ENCODE results near the gene IQSEC3. TPM values are rescaled to one million over a fixed set of nuclear protein-coding genes. Genes with fewer than 3 reads are reported as not detected.
A peak's percentile ranks its signal among the peaks of the same experiment; 100 is the strongest.

The IQSEC3 gene
- total RNA-seq, 2 experiments from 2014 or later, result not detected

DNA sequence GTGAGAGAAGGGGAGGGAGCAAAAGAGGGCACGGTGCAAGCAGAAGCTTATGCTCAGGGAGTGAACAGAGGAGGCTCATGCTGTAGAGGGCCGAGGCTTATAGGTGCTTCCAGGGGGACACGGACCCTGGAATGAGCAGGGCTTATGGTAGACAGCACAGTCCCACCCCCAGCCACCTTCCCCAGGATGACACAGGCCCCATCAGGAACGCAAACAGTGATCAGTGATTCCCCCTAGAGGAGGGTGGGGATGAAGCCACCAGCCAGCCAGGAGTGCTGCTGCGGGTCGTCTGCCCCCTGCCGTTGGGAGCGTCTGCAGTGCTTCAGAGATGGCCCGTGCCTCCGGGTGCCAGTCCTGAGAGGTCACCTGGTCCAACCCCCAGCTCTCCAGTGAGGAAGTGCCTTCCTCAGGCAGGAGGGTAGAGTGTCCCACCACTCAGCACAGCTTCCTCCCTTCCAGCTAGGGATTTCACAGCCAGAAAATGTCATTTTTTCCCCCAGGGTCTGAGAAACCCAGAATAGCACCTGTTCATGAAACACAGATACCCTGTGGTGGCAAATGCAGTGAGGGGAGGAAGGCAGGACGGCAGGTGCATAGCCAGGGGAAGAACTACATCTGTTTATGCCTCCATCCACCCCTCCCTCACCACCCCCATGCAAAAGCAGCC lies 86.6 kb downstream of the IQSEC3 start:
- ATAC-seq (peak; percentile 97), DNase-seq (peak; percentile 79)
- no peaks in the 10 kb centered on the region for H3K27me3 Mint-ChIP-seq
- H3K27ac Mint-ChIP-seq, result no peak overlapping the region
- H3K4me1 Mint-ChIP-seq, result no peaks in the 10 kb centered on the region
- ChIA-PET CTCF (interaction anchor here (0.7 to 1.2 kb wide), 5 partner anchors 9 to 738 kb away, joined by 3 to 4 read pairs (median 3); no protein-coding TSS in a partner anchor), POLR2A (no interaction called here)
- no peak overlapping the region for H3K4me3 Mint-ChIP-seq
- intact Hi-C loops (cut with DNase I, micrococcal nuclease), result no loop called here
- H3K36me3 Mint-ChIP-seq (ENCODE audit: low read depth), result no peaks in the 10 kb centered on the region
- H3K9me3 Mint-ChIP-seq (ENCODE audit: low read depth), result no peaks in the 10 kb centered on the region

- no peaks in the 10 kb centered on the region for H3K36me3 Mint-ChIP-seq (ENCODE audit: low read depth)
- no peaks in the 10 kb centered on the region for H3K9me3 Mint-ChIP-seq (ENCODE audit: low read depth)
- no peak overlapping the region for H3K4me3 Mint-ChIP-seq
- H3K27me3 Mint-ChIP-seq, result no peaks in the 10 kb centered on the region
- POLR2A ChIA-PET, result no interaction called here
- H3K27ac Mint-ChIP-seq, result no peak overlapping the region
- CTCF ChIA-PET, result no interaction called here
- DNase-seq (no peak), ATAC-seq (no peak)
- intact Hi-C loops (cut with DNase I, micrococcal nuclease), result no loop called here
- H3K4me1 Mint-ChIP-seq, result no peaks in the 10 kb centered on the region
Observed at GRCh38 chr12:154058-154457, 87.5 kb downstream of the IQSEC3 start.

DNA sequence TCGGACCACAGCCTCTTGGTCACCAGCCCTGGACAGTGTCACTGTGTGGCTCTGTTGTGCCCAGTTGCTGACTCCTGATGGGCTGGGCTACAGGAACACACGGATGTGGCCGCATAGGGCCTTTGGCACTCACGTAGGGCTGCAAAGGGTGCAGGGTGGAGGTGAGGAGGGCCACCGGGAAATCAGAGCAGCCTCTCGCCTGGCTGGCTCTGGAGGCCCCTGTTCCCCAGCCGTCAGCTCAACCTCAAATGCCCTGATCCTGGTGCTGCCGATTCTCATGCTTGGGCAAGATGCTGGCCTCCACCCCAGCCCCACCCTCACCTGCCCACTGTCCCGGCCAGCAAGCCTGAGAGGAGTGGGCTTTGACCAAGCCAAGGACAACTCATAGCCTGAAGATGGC lies 88.4 kb downstream of the IQSEC3 start:
- Mint-ChIP-seq H3K36me3 (ENCODE audit: low read depth) (no peaks in the 10 kb centered on the region), H3K9me3 (ENCODE audit: low read depth) (no peaks in the 10 kb centered on the region), H3K4me3 (no peak overlapping the region), H3K27ac (no peak overlapping the region), H3K27me3 (no peaks in the 10 kb centered on the region), H3K4me1 (no peaks in the 10 kb centered on the region)
- ATAC-seq (no peak), DNase-seq (no peak)
- ChIA-PET POLR2A (interaction anchor here (0.6 kb wide), 1 partner anchor 349 kb away, joined by 4 read pairs; no protein-coding TSS in a partner anchor), CTCF (no interaction called here)
- intact Hi-C loops (cut with DNase I, micrococcal nuclease), result no loop called here

- ChIA-PET CTCF (no interaction called here), POLR2A (interaction anchor here (0.6 kb wide), 1 partner anchor 349 kb away, joined by 4 read pairs; no protein-coding TSS in a partner anchor)
- Mint-ChIP-seq H3K27me3 (no peaks in the 10 kb centered on the region), H3K36me3 (ENCODE audit: low read depth) (no peaks in the 10 kb centered on the region), H3K9me3 (ENCODE audit: low read depth) (no peaks in the 10 kb centered on the region), H3K4me3 (no peak overlapping the region), H3K27ac (no peak overlapping the region), H3K4me1 (no peaks in the 10 kb centered on the region)
- DNase-seq (no peak), ATAC-seq (no peak)
- intact Hi-C loops (cut with DNase I, micrococcal nuclease), result no loop called here
Observed at GRCh38 chr12:155646-156045, 89.1 kb downstream of the IQSEC3 start.

- intact Hi-C loops (cut with DNase I, micrococcal nuclease), result no loop called here
- POLR2A ChIA-PET, result no interaction called here
- no peaks in the 10 kb centered on the region for H3K9me3 Mint-ChIP-seq (ENCODE audit: low read depth)
- CTCF ChIA-PET, result no interaction called here
- no peaks in the 10 kb centered on the region for H3K36me3 Mint-ChIP-seq (ENCODE audit: low read depth)
- DNase-seq (no peak), ATAC-seq (no peak)
- H3K4me3 Mint-ChIP-seq, result no peak overlapping the region
- no peaks in the 10 kb centered on the region for H3K27me3 Mint-ChIP-seq
- no peak overlapping the region for H3K27ac Mint-ChIP-seq
- H3K4me1 Mint-ChIP-seq, result no peaks in the 10 kb centered on the region
Observed at GRCh38 chr12:156945-157344, 90.4 kb downstream of the IQSEC3 start.

- no peak for DNase-seq
- no peak for ATAC-seq
- H3K4me3 Mint-ChIP-seq, result no peak overlapping the region
Observed at GRCh38 chr12:157644-158043, 91.1 kb downstream of the IQSEC3 start.

DNA sequence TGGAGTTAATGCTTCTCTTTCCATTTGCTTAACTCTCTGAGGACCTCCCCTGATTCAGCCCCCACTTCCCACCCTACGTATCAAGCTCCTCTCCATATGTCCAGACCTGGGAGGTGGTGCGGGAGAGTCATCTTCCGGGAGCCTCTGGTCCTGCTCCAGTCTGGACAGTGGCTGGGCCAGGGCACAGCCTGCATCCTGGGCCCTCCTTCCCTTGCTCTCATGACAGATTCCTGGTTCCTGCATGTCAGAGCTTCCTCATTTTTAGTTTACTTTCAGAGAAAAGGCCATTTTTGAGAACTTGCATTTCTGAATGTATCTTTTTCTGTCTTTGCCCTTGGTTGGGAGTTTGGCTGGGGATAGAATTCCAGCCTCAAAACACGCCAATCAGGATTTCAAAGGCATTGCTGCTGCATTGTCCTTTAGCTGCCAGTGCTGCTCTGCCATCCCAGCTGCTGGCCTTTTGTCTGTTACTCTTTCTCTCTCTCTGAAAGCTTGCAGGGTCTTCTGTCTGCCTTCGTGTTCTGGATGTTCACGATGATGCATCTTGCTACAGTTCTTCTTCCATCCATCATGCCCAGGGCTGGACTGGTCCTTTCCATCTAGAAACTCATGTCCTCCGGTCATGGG lies 92.7 kb downstream of the IQSEC3 start:
- intact Hi-C loops (cut with DNase I, micrococcal nuclease), result no loop called here
- Mint-ChIP-seq H3K9me3 (ENCODE audit: low read depth) (no peaks in the 10 kb centered on the region), H3K4me3 (no peak overlapping the region), H3K4me1 (no peaks in the 10 kb centered on the region), H3K27ac (no peak overlapping the region), H3K27me3 (no peaks in the 10 kb centered on the region), H3K36me3 (ENCODE audit: low read depth) (no peaks in the 10 kb centered on the region)
- ChIA-PET CTCF (interaction anchor here (0.8 to 1.3 kb wide), 2 partner anchors 21 to 52 kb away, joined by 3 read pairs; no protein-coding TSS in a partner anchor), POLR2A (no interaction called here)
- ATAC-seq (no peak), DNase-seq (no peak)

More at GRCh38 chr12:157644-158043, 91.1 kb downstream of the IQSEC3 start:
- no peaks in the 10 kb centered on the region for H3K9me3 Mint-ChIP-seq (ENCODE audit: low read depth)
- intact Hi-C loops (cut with DNase I, micrococcal nuclease), result no loop called here
- POLR2A ChIA-PET, result no interaction called here
- H3K27ac Mint-ChIP-seq, result no peak overlapping the region
- no peaks in the 10 kb centered on the region for H3K27me3 Mint-ChIP-seq
- CTCF ChIA-PET, result no interaction called here
- no peaks in the 10 kb centered on the region for H3K36me3 Mint-ChIP-seq (ENCODE audit: low read depth)
- no peaks in the 10 kb centered on the region for H3K4me1 Mint-ChIP-seq

DNA sequence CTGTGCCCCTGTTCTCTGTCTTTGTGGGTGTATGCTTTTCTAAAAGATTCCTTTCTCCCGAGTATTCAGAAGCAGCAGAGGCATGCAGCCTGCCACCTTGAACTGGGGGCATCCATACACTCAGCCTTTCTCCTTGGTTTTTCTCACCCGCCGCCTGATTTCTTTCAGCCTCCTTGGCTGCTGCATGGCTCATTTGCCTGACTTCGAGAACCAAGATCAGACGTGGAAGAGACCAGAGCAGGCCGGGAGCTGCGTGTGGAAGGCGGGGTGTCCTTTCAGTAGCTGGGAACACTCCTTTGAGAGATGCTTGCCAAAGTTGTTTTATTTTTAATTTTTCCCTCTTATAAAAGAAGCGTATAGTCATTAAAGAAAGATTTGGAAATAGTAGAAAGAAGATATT lies 94.3 kb downstream of the IQSEC3 start:
- Mint-ChIP-seq H3K4me3 (no peak overlapping the region), H3K9me3 (ENCODE audit: low read depth) (no peaks in the 10 kb centered on the region), H3K27ac (no peak overlapping the region), H3K27me3 (no peaks in the 10 kb centered on the region), H3K4me1 (no peaks in the 10 kb centered on the region), H3K36me3 (ENCODE audit: low read depth) (no peaks in the 10 kb centered on the region)
- intact Hi-C loops (cut with DNase I, micrococcal nuclease), result no loop called here
- POLR2A ChIA-PET, result no interaction called here
- CTCF ChIA-PET, result no interaction called here
- ATAC-seq (no peak), DNase-seq (no peak)

DNA sequence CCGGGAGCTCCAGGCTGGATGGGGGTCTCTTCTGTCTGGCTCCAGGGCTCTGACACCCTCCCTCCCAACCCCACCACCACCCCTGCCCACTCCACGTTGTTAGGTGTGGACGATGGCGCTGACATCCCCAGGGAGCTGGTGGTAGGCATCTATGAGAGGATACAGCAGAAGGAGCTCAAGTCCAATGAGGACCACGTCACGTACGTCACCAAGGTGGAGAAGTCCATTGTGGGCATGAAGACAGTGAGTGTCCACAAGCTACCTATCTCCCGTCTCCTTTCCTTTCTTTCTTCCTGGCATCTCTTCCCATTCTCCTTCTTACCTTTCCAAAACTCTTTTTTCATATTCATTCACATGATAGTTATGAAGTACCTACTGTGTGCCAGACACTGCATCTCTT lies 95.3 kb downstream of the IQSEC3 start:
- intact Hi-C loops (cut with DNase I, micrococcal nuclease), result no loop called here
- ATAC-seq, result no peak
- CTCF ChIA-PET, result no interaction called here
- no peak for DNase-seq
- no peaks in the 10 kb centered on the region for H3K4me1 Mint-ChIP-seq
- no peaks in the 10 kb centered on the region for H3K9me3 Mint-ChIP-seq (ENCODE audit: low read depth)
- no peak overlapping the region for H3K27ac Mint-ChIP-seq
- POLR2A ChIA-PET, result no interaction called here
- H3K27me3 Mint-ChIP-seq, result no peaks in the 10 kb centered on the region
- no peaks in the 10 kb centered on the region for H3K36me3 Mint-ChIP-seq (ENCODE audit: low read depth)
- no peak overlapping the region for H3K4me3 Mint-ChIP-seq

DNA sequence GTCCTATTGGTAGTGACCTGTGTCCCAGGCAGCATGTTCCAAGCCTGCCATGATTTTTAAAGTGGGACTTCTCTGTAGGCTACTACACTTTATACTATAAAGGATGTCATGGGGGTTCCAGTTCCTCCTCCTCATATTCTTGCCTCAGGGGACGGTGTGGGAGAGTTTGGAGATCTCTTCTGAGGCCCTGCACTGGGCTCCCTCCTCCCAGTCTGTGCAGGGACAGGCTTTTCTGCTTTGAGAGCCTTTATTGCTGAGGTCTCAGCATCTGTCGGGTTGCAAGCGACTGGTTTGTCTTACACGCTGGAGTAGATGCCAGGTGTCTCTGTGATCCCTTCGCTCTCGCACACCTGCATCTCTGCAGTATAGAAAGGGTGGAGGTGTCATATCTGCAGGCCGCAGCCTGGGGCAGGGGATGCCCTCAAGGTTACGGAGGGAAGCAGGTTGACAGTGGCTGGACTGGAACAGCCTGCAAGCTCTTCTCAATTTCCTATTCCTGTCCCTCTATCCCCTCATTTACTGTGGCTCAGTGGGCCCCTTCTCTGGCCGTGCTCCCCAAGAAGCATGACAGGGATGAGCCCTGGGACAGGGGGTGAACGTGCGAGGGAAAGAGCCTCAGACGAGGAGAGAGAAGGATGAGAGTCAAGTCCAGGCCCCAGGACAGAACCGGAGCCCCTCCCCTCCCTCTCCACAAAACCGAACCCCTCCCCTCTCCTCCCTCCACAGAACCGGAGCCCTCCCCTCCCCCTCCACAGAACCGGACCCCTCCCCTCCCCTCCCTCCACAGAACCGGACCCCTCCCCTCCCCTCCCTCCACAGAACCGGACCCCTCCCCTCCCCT lies 96.1 kb downstream of the IQSEC3 start:
- Mint-ChIP-seq H3K9me3 (ENCODE audit: low read depth) (no peaks in the 10 kb centered on the region), H3K27ac (no peak overlapping the region), H3K4me3 (no peak overlapping the region), H3K27me3 (no peaks in the 10 kb centered on the region), H3K4me1 (no peaks in the 10 kb centered on the region), H3K36me3 (ENCODE audit: low read depth) (no peaks in the 10 kb centered on the region)
- DNase-seq (no peak), ATAC-seq (no peak)
- CTCF ChIA-PET, result no interaction called here
- POLR2A ChIA-PET, result no interaction called here
- intact Hi-C loops (cut with DNase I, micrococcal nuclease), result no loop called here

DNA sequence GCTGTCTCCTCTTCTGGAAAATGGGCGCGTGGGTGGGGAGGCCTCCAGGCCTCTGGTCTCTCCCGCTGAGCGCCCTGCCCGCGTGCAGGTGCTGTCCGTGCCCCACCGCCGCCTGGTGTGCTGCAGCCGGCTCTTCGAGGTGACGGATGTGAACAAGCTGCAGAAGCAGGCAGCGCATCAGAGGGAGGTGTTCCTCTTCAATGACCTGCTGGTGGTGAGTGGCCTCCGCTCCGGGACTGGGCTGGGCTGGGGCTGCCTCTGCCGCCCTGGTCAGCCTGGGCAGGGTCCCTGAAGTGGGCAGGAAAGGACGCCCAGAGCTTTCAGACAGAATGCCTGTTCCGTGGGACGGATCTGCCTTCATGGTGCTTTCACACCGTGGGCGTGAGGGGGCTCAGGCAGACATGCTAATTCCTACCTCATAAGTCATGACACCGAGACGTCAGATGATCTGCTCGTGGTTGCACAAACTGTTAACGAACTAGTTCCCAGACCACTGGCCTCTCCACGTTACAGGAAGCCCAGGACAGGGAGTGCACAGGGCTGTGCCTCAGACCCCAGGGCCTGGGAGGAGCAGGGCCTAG lies 96.9 kb downstream of the IQSEC3 start:
- H3K27me3 Mint-ChIP-seq, result no peaks in the 10 kb centered on the region
- ChIA-PET POLR2A (no interaction called here), CTCF (no interaction called here)
- intact Hi-C loops (cut with DNase I, micrococcal nuclease), result no loop called here
- H3K4me3 Mint-ChIP-seq, result no peak overlapping the region
- ATAC-seq (no peak), DNase-seq (no peak)
- no peaks in the 10 kb centered on the region for H3K4me1 Mint-ChIP-seq
- H3K36me3 Mint-ChIP-seq (ENCODE audit: low read depth), result no peaks in the 10 kb centered on the region
- H3K9me3 Mint-ChIP-seq (ENCODE audit: low read depth), result no peaks in the 10 kb centered on the region
- H3K27ac Mint-ChIP-seq, result no peak overlapping the region

GRCh38 chr12:164207-164606 lies 97.6 kb downstream of the IQSEC3 start:
- no peaks in the 10 kb centered on the region for H3K9me3 Mint-ChIP-seq (ENCODE audit: low read depth)
- DNase-seq (no peak), ATAC-seq (no peak)
- peaks cover 6% of the 10 kb centered on the region for H3K4me1 Mint-ChIP-seq
- intact Hi-C loops (cut with DNase I, micrococcal nuclease), result no loop called here
- no peaks in the 10 kb centered on the region for H3K36me3 Mint-ChIP-seq (ENCODE audit: low read depth)
- H3K4me3 Mint-ChIP-seq, result no peak overlapping the region
- ChIA-PET CTCF (no interaction called here), POLR2A (no interaction called here)
- no peak overlapping the region for H3K27ac Mint-ChIP-seq
- H3K27me3 Mint-ChIP-seq, result no peaks in the 10 kb centered on the region
